Astrocyte (in vitro differentiated cells and primary cell): ENCODE results near the gene CAPN5.

Source experiments
- EZH2 ChIP-seq: IDR thresholded peaks from 2 replicates; pipeline ENCODE4 v1.6.1; 2012; ENCODE audit warnings: mild to moderate bottlenecking, low read length, inconsistent platforms; ENCODE audit not compliant: insufficient read depth
- TF ChIP-seq, protein P1 (sequence below): IDR thresholded peaks from 2 replicates; pipeline ENCODE4 v1.5.1; 2011; ENCODE audit warnings: low read depth, mild to moderate bottlenecking, inconsistent platforms, low read length, moderate library complexity; ENCODE audit not compliant: insufficient read depth

DNA sequence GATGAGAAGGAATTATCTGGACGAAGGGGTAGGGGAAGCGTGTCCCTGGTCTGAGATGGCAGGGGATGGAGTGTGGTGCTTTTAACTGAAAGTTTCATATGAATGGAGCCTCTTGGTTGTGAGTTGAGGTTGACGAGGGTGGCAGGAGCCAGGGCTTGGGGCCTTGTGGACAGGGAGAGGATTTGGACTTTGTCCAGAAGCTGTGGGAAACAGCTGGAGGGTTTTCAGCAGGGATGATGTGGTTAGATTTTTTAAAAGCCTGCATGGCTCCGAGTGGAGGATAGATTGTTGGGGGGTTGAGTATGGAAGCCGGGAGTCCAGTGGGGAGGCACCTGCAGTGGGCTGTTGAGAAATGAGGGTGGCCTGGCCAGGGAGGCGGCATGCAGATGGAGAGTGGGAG, 86.1 kb downstream of the CAPN5 start:
- TF ChIP-seq, protein P1, sequence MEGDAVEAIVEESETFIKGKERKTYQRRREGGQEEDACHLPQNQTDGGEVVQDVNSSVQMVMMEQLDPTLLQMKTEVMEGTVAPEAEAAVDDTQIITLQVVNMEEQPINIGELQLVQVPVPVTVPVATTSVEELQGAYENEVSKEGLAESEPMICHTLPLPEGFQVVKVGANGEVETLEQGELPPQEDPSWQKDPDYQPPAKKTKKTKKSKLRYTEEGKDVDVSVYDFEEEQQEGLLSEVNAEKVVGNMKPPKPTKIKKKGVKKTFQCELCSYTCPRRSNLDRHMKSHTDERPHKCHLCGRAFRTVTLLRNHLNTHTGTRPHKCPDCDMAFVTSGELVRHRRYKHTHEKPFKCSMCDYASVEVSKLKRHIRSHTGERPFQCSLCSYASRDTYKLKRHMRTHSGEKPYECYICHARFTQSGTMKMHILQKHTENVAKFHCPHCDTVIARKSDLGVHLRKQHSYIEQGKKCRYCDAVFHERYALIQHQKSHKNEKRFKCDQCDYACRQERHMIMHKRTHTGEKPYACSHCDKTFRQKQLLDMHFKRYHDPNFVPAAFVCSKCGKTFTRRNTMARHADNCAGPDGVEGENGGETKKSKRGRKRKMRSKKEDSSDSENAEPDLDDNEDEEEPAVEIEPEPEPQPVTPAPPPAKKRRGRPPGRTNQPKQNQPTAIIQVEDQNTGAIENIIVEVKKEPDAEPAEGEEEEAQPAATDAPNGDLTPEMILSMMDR, result no peak
- TF ChIP-seq EZH2, result no peak
